ENCODE results near the gene P2RY8. TPM values are rescaled to one million over a fixed set of nuclear protein-coding genes. Genes with fewer than 3 reads are reported as not detected.

The P2RY8 gene
- total and polyA plus RNA-seq, 2 of the 4 experiments (the other 2 are of a cell fraction) = not detected

- intact Hi-C loops (cut with micrococcal nuclease) = no loop called here
- Histone ChIP-seq H2BK15ac (ENCODE audit: low read depth, low read length) (no peak overlapping the region), H3K4ac (ENCODE audit: low read depth, low read length) (no peak overlapping the region), H3K27ac (ENCODE audit: insufficient read depth, low read length) (no peak overlapping the region), H2AK5ac (ENCODE audit: low read depth, low read length) (no peak overlapping the region), H3K18ac (ENCODE audit: low read depth, low read length) (no peak overlapping the region), H2AFZ (replicated peaks; ENCODE audit: low read length, poor library complexity) (no peak overlapping the region), H2BK5ac (ENCODE audit: low read depth, low read length, poor library complexity, severe bottlenecking) (no peak overlapping the region), H4K20me1 (ENCODE audit: insufficient read depth, low read length) (no peaks in the 10 kb centered on the region), H3K36me3 (ENCODE audit: control insufficient read depth, insufficient read depth, low read length) (no peaks in the 10 kb centered on the region), H3K9me3 (ENCODE audit: control insufficient read depth, insufficient read depth, low read length) (no peaks in the 10 kb centered on the region), H3K4me2 (ENCODE audit: low read depth, low read length) (no peak overlapping the region), H3K9ac (ENCODE audit: low read depth, low read length) (no peak overlapping the region), H3K4me3 (ENCODE audit: insufficient read depth, low read depth, low read length) (no peak overlapping the region), H3K9me1 (ENCODE audit: insufficient read depth, low read length) (no peaks in the 10 kb centered on the region), H3K4me1 (ENCODE audit: control insufficient read depth, insufficient read depth, low read length) (no peaks in the 10 kb centered on the region), H3K23ac (ENCODE audit: low read depth, low read length) (no peak overlapping the region), H2BK20ac (ENCODE audit: low read depth, low read length) (no peak overlapping the region), H2BK120ac (ENCODE audit: low read depth, low read length) (no peak overlapping the region), H2AK9ac (replicated peaks; ENCODE audit: low read depth, low read length, poor library complexity) (no peak overlapping the region), H3K56ac (ENCODE audit: extremely low read depth, insufficient read depth, low read length) (no peak overlapping the region), H3K14ac (replicated peaks; ENCODE audit: low read depth, low read length) (no peak overlapping the region), H4K91ac (ENCODE audit: insufficient read depth, low read depth, low read length) (no peak overlapping the region), H4K8ac (ENCODE audit: low read depth in 2 of 2, low read length in 2 of 2) (no peak overlapping the region), H4K5ac (ENCODE audit: low read depth, low read length) (no peak overlapping the region), H3K27me3 (ENCODE audit: control insufficient read depth, insufficient read depth, low read length) (no peaks in the 10 kb centered on the region), H3K79me1 (ENCODE audit: low read depth in 1 of 2, low read length in 2 of 2) (no peaks in the 10 kb centered on the region)
- CTCF ChIA-PET = no interaction called here
- TF ChIP-seq MAFK (IDR thresholded peaks at IDR 0.05; ENCODE audit: low read depth, low read length) = no peak
- TF ChIP-seq POLR2A (IDR thresholded peaks at IDR 0.05; ENCODE audit: low read depth, low read length) = no peak
- TF ChIP-seq USF2 (IDR thresholded peaks at IDR 0.05; ENCODE audit: low read depth, low read length) = no peak
- in situ Hi-C loops (cut with MboI; ENCODE audit: low sequenced_read_pairs) = loop anchor here (25.0 kb wide), 1 partner anchor 122 kb away; the partner anchor contains the start of gene ASMTL
- no TSS peak for BruUV-seq (replicated peaks)
- no peak for ATAC-seq (ENCODE audit: low read depth)
- POLR2A ChIA-PET (ENCODE audit: unreplicated experiment) = no interaction called here
- no peak for DNase-seq
- WGBS, 2 experiments (ENCODE audit: extremely low coverage in 2 of 2, insufficient read length in 1 of 2) = no CpG with 5 or more reads among the region's 8 CpGs
- dilution Hi-C loops (cut with HindIII; ENCODE audit: low sequenced_read_pairs, unreplicated experiment) = no loop called here
Observed at GRCh38 chrX:1584237-1585011, 47.4 kb upstream of the P2RY8 start.
